MG63 (cell line): Measurements from ENCODE around the gene FIG4. TPM values are rescaled to one million over a fixed set of nuclear protein-coding genes. Genes with fewer than 3 reads are reported as not detected.
"Not testable (repeated sequence)": the region's sequence is repeated elsewhere in the genome, so short reads cannot be mapped to it uniquely, and the experiment has no call there.

ENCODE experiments used
- DNase-seq: peaks from one replicate; pipeline ENCODE4 v3.0.0-alpha.2; 2020
- H3K27me3 ChIP-seq: fragments of 250-450 bp; sonication (Bioruptor Pico); 2 replicates; pipeline ENCODE4 v1.5.1; 2020; ENCODE audit warnings: mild to moderate bottlenecking, moderate library complexity
- H3K36me3 ChIP-seq: fragments of 250-450 bp; sonication (Bioruptor Pico); 2 replicates; pipeline ENCODE4 v1.5.1; 2020; ENCODE audit warnings: mild to moderate bottlenecking, moderate library complexity
- H3K4me3 ChIP-seq: fragments of 250-450 bp; sonication (Bioruptor Pico); 2 replicates; pipeline ENCODE4 v1.5.1; 2020; ENCODE audit warnings: mild to moderate bottlenecking, moderate library complexity
- H3K9me3 ChIP-seq: fragments of 250-450 bp; sonication (Bioruptor Pico); 2 replicates; pipeline ENCODE4 v1.5.1; 2020; ENCODE audit warnings: mild to moderate bottlenecking, moderate library complexity
- total RNA-seq: library from RNA; depleted of rRNA; stranded (reverse); fragments of >200 nt; shearing (Covaris generic); gene quantifications from 2 replicates; pipeline ENCODE4 v1.2.3, GENCODE V29; 2014; ENCODE audit warnings: low replicate concordance

Gene FIG4
- total RNA-seq, 1 experiment from 2014 or later: 5.0 TPM

DNA sequence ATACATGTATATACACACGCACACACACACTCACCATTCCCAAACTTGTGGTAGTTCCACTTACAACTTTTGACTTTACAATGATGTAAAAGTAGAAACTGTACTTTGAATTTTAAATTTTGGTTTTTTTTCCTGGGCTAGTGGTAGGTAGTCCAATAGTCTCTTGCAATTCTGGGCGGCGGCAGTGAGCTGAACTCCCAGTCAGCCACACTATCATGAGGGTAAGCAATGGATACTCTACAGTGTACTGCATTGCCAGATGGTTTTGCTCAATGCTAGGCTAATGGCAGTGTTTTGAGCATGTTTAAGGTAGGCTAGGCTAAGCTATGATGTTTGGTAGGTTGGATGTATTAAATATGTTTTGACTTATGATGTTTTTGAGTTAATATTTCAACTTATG lies 150.8 kb downstream of the FIG4 start:
- H3K36me3 ChIP-seq: no peaks in the 10 kb centered on the region
- no peak for DNase-seq
- H3K27me3 ChIP-seq: no peaks in the 10 kb centered on the region
- no peak overlapping the region for H3K4me3 ChIP-seq
- H3K9me3 ChIP-seq: no peaks in the 10 kb centered on the region

DNA sequence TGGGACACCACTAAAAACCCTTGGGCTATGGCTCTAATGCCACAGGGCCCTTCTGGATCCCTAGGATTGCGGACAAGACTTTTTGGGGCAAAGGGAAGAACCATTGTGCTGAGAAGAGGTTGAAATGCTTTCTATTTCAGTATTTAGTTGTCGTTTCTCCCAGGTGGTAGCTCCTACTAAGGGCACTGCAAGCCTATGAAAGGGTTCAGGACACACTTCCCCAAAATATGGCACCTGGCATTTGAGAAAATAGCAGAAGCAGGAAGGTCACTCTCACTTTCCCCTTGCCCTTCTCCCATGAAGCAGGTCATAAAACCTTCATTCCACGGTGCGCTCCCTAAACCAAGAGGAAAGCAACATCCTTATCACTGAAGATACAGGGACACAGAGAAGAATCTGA lies 161.6 kb downstream of the FIG4 start:
- no peaks in the 10 kb centered on the region for H3K9me3 ChIP-seq
- no peaks in the 10 kb centered on the region for H3K27me3 ChIP-seq
- no peak for DNase-seq
- no peak overlapping the region for H3K4me3 ChIP-seq
- no peaks in the 10 kb centered on the region for H3K36me3 ChIP-seq

DNA sequence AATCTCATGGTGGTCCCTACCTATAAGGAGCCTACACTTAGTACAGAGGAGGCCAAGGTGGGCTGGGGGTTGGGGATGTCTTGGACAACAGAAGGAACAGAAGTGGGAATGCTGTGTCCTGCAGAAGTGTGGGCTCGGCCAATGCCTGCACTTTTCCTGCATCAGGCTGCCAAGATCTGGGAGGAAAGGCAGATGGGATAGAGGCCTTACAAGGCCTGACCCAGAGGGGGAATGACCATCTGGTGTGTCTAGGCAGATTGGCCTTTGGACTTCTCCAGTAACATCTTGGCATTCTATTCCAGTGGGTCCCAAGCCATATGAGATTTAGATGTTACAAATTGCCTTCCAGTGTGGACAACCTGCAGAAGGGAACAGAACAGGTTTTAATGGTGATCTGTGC lies 162.3 kb downstream of the FIG4 start:
- no peak for DNase-seq
- no peaks in the 10 kb centered on the region for H3K36me3 ChIP-seq
- no peaks in the 10 kb centered on the region for H3K9me3 ChIP-seq
- no peaks in the 10 kb centered on the region for H3K27me3 ChIP-seq
- H3K4me3 ChIP-seq: no peak overlapping the region

- no peak for DNase-seq
- Histone ChIP-seq H3K4me3 (no peak overlapping the region), H3K27me3 (no peaks in the 10 kb centered on the region)
These were observed 162.9 kb downstream of the FIG4 start for GRCh38 chr6:109853951-109854350.

DNA sequence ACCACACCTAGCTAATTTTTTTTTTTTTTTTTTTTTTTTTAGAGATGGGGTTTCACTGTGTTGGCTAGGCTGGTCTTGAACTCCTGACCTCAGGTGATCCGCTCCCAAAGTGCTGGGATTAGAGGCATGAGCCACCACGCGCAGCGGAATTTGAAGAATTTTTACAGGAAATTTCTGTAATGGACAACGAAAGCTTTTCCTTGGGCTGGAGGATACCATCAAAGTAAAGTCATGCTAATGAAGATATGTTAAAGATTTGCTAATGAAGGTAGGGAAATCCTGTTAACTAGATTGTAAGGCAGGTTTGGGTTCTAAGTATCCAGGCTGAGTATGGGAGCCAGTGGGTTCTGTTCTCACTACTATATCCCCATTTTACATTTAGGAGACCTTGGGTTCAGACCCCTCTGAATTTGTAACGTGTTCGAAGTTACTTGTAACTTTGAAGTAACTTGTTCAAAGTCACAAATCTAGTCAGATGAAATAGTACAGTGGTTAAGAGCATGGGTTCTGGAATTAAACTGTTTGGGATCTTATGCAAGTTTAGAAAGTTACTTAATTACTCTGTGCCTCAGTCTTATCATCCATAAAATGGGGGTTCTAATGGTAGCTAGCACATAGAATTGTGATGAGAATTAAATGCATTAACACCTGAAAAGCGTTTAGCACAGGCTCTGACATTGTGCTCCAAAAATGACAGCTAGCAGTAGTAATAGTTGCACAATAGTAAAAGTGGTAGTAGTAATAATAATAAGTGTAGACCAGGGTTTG lies 163.6 kb downstream of the FIG4 start:
- H3K27me3 ChIP-seq: no peaks in the 10 kb centered on the region
- H3K36me3 ChIP-seq: no peaks in the 10 kb centered on the region
- H3K4me3 ChIP-seq: no peak overlapping the region
- no peak for DNase-seq
- no peaks in the 10 kb centered on the region for H3K9me3 ChIP-seq

More at GRCh38 chr6:109853951-109854350, 162.9 kb downstream of the FIG4 start:
- Histone ChIP-seq H3K36me3 (no peaks in the 10 kb centered on the region), H3K9me3 (no peaks in the 10 kb centered on the region)

- not testable (repeated sequence) for DNase-seq, H3K36me3 ChIP-seq, H3K9me3 ChIP-seq, H3K4me3 ChIP-seq, H3K27me3 ChIP-seq
These were observed 164.5 kb downstream of the FIG4 start for GRCh38 chr6:109855476-109856040.

DNA sequence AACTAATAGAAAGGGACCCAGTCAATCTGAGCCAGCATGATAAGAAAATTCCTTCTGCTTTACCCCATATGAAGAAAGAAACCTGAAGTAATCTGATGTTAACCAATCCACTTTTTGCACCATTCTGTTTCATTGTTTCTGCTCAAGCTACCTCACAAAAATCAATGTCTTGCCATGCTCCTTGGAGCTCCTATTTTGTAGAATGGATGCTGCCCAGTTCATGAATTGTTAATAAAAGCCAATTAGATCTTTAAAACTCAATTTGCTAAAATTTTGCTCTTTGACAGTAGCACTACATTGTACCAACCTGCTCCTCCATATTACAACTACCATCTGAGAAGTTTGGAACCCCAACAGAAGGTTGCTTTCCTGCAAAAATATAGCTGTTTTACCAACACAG lies 170.8 kb downstream of the FIG4 start:
- DNase-seq: no peak

GRCh38 chr6:109864050-109864449 lies 173.0 kb downstream of the FIG4 start:
- no peaks in the 10 kb centered on the region for H3K9me3 ChIP-seq
- no peak for DNase-seq
- no peak overlapping the region for H3K4me3 ChIP-seq
- no peaks in the 10 kb centered on the region for H3K36me3 ChIP-seq
- no peaks in the 10 kb centered on the region for H3K27me3 ChIP-seq

More for the DNA sequence above, 170.8 kb downstream of the FIG4 start:
- no peaks in the 10 kb centered on the region for H3K36me3 ChIP-seq
- no peak overlapping the region for H3K4me3 ChIP-seq
- no peaks in the 10 kb centered on the region for H3K27me3 ChIP-seq
- H3K9me3 ChIP-seq: no peaks in the 10 kb centered on the region

DNA sequence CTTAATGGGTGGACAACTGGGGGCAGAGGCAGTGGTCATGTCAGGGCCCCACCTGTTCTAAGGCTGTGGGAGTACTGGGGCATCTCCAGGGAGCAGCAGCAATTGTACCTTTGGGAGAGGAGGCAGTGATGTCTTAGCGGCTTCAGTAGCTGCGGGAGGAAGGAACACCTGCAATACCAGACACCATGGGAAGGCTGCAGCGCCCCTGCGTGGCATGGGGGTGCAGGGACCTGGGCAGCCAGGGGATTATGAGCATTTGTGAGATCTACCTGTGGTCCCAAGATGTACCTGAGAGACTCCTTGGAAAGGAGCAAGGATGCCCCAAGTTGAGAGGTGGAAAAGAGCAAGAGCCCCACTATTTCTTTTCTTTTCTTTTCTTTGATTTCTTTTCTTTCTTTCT lies 174.9 kb downstream of the FIG4 start:
- no peaks in the 10 kb centered on the region for H3K27me3 ChIP-seq
- no peak for DNase-seq
- H3K9me3 ChIP-seq: no peaks in the 10 kb centered on the region
- H3K4me3 ChIP-seq: no peak overlapping the region
- H3K36me3 ChIP-seq: no peaks in the 10 kb centered on the region

DNA sequence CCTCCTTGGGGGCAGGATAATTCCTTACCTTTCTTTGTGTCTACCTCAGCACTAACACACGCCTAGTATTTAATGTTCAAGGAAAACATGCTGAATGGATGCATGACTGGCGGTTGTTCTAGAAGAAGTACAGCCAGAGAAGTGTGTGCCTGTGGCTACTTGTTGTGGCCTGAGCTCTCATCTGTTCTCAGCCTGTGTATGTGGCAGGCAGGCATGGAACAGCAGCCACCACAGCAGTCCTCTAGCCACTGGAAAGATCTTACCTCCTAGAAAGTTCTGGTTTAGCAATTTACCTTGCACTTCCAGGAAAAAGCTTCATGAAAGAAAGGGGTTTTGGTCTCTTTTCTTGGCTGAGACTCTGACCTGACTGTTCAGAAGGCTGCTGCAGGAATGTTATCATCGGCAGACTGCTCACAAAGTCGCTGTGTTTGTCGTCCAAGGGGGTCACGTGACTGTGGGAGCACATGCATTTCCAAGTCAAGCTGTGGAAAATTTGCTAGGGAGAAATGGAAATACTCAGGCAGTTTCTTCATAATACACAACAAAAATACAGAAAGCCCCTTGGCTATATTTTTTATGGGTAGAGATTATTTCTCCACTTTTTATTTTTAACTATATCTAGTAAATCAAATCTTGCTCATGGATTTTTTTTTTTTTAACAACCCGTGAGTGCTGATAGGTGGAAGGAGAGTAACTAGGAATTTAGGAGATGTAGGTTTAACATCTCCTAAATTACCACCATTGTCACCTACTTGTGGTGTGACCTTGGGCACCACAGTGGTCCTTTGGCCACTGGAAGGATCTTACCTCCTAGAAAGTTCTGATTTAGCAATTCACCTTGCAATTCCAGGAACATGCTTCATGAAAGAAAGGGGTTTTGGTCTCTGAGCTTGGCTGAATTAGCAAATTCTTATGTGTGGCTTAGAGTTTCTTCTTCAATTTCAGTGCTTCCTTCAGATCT lies 176.2 kb downstream of the FIG4 start:
- Histone ChIP-seq H3K27me3 (no peaks in the 10 kb centered on the region), H3K36me3 (no peaks in the 10 kb centered on the region), H3K9me3 (no peaks in the 10 kb centered on the region), H3K4me3 (no peak overlapping the region)
- peak; percentile 6 for DNase-seq

GRCh38 chr6:109867970-109868358 lies 176.9 kb downstream of the FIG4 start:
- Histone ChIP-seq H3K9me3 (no peaks in the 10 kb centered on the region), H3K27me3 (no peaks in the 10 kb centered on the region), H3K4me3 (no peak overlapping the region), H3K36me3 (no peaks in the 10 kb centered on the region)
- DNase-seq: no peak

DNA sequence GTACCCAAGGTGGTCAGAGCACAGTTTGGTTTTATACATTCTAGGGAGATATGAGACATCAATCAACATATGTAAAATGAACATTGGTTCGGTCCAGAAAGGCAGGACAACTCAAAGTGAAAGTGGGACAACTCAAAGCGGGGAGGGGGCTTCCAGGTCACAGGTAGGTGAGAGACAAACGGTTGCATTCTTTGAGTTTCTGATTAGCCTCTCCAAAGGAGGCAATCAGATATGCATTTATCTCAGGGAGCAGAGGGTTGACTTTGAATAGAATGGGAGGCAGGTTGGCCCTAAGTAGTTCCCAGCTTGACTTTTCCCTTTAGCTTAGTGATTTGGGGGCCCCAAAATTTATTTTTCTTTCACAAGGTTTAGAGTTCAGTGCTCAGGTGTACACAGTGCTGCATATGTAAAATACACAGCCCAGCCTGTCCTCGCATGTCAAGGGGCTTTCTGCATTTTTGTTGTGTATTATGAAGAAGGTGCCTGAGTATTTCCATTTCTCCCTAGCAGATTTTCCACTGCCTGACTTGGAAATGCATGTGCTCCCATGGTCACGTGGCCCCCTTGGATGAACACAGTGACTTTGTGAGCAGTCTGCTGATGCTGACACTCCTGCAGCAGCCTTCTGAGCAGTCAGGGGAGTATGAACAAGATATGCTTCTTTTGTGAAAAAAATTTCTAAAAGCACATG lies 178.4 kb downstream of the FIG4 start:
- not testable (repeated sequence) for DNase-seq

DNA sequence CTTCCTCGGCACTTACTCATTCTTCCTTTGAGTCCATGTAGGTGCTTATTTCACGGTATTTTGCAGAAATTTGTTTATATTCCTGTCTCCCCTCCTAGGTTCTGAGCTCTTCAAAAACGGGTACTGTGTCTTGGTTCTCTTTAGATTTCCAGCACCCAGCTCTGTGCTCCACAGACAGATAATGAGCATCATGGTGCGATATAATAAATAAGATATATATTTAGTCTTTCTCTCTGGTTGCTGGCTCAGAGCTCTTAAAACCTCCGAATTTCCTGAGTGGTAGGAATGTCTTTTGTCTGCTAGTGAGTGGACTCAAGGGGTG lies 179.0 kb downstream of the FIG4 start:
- no peaks in the 10 kb centered on the region for H3K27me3 ChIP-seq
- H3K4me3 ChIP-seq: no peak overlapping the region
- DNase-seq: no peak
- H3K9me3 ChIP-seq: no peaks in the 10 kb centered on the region
- no peaks in the 10 kb centered on the region for H3K36me3 ChIP-seq

More for the DNA sequence above, 178.4 kb downstream of the FIG4 start:
- not testable (repeated sequence) for H3K9me3 ChIP-seq, H3K27me3 ChIP-seq, H3K36me3 ChIP-seq, H3K4me3 ChIP-seq

- no peak for DNase-seq
- Histone ChIP-seq H3K9me3 (no peaks in the 10 kb centered on the region), H3K4me3 (no peak overlapping the region), H3K36me3 (no peaks in the 10 kb centered on the region), H3K27me3 (no peaks in the 10 kb centered on the region)
These were observed 181.5 kb downstream of the FIG4 start for GRCh38 chr6:109872549-109872948.

GRCh38 chr6:109872968-109873545 lies 182.0 kb downstream of the FIG4 start:
- no peaks in the 10 kb centered on the region for H3K9me3 ChIP-seq
- DNase-seq: no peak
- H3K27me3 ChIP-seq: no peaks in the 10 kb centered on the region
- H3K36me3 ChIP-seq: no peaks in the 10 kb centered on the region
- no peak overlapping the region for H3K4me3 ChIP-seq

- no peak for DNase-seq
- H3K4me3 ChIP-seq: no peak overlapping the region
- no peaks in the 10 kb centered on the region for H3K27me3 ChIP-seq
- H3K9me3 ChIP-seq: no peaks in the 10 kb centered on the region
- H3K36me3 ChIP-seq: no peaks in the 10 kb centered on the region
These were observed 183.0 kb downstream of the FIG4 start for GRCh38 chr6:109874086-109874485.

DNA sequence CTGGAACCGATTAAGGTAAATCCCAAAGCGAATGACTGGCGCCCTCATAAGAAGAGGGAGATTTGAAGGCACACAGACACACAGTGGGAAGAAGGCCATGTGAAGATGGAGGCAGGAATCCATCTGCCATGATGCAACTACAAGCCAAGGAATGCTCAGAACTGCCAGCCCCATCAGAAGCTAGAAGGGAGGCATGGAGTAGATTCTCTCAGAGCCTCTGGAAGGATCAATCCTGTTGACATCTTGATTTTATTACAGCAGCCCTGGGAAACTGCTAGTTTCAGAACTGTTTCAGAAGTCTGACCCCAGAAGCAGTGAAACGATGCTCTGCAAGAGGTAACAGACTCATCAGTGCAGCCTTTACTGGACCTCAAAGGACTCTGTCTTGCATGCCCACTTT lies 183.5 kb downstream of the FIG4 start:
- H3K27me3 ChIP-seq: no peaks in the 10 kb centered on the region
- H3K4me3 ChIP-seq: no peak overlapping the region
- DNase-seq: no peak
- H3K36me3 ChIP-seq: no peaks in the 10 kb centered on the region
- no peaks in the 10 kb centered on the region for H3K9me3 ChIP-seq
